GM18498 (cell line): ENCODE measurements around the gene DUSP28.

Experiments
- ATAC-seq: cut with Tn5 transposase; IDR thresholded peaks from one replicate; pipeline ENCODE4 v1.9.1; 2021; ENCODE audit warnings: mild to moderate bottlenecking, moderate library complexity; ENCODE audit not compliant: unreplicated experiment

Gene DUSP28

GRCh38 chr2:240572141-240573031 lies 12.2 kb downstream of the DUSP28 start:
- no peak for ATAC-seq

- no peak for ATAC-seq
These were observed 12.9 kb downstream of the DUSP28 start for GRCh38 chr2:240573071-240573515.

GRCh38 chr2:240573516-240574385 lies 13.6 kb downstream of the DUSP28 start:
- ATAC-seq = no peak

- ATAC-seq = no peak
These were observed 14.4 kb downstream of the DUSP28 start for GRCh38 chr2:240574386-240575100.

GRCh38 chr2:240575101-240575965 lies 15.2 kb downstream of the DUSP28 start:
- no peak for ATAC-seq

- ATAC-seq = no peak
These were observed 15.9 kb downstream of the DUSP28 start for GRCh38 chr2:240576036-240576435.

- ATAC-seq = no peak
These were observed 16.5 kb downstream of the DUSP28 start for GRCh38 chr2:240576436-240577205.

GRCh38 chr2:240577281-240578109 lies 17.3 kb downstream of the DUSP28 start:
- ATAC-seq = no peak

- ATAC-seq = no peak
These were observed 17.9 kb downstream of the DUSP28 start for GRCh38 chr2:240578110-240578450.

- no peak for ATAC-seq
These were observed 18.3 kb downstream of the DUSP28 start for GRCh38 chr2:240578488-240578887.

GRCh38 chr2:240579071-240579762 lies 19.1 kb downstream of the DUSP28 start:
- no peak for ATAC-seq

- no peak for ATAC-seq
These were observed 19.8 kb downstream of the DUSP28 start for GRCh38 chr2:240579771-240580614.

- no peak for ATAC-seq
These were observed 21.7 kb downstream of the DUSP28 start for GRCh38 chr2:240581811-240582210.

- no peak for ATAC-seq
These were observed 22.6 kb downstream of the DUSP28 start for GRCh38 chr2:240582781-240583180.

- no peak for ATAC-seq
These were observed 23.6 kb downstream of the DUSP28 start for GRCh38 chr2:240583774-240584173.

- peak; percentile 60 for ATAC-seq
These were observed 24.4 kb downstream of the DUSP28 start for GRCh38 chr2:240584486-240585031.

GRCh38 chr2:240585101-240585500 lies 24.9 kb downstream of the DUSP28 start:
- ATAC-seq = peak; percentile 16
